ENCODE data around the gene FBXO42. TPM values are rescaled to one million over a fixed set of nuclear protein-coding genes. Genes with fewer than 3 reads are reported as not detected.

The FBXO42 gene
- total and polyA plus RNA-seq, 2 of the 4 experiments (the other 2 are of a cell fraction) = 12.0 to 18.8 TPM

- Histone ChIP-seq H3K27ac (ENCODE audit: insufficient read depth, low read length) (peak overlapping the region; percentile 76), H3K36me3 (ENCODE audit: control insufficient read depth, insufficient read depth, low read length) (no peaks in the 10 kb centered on the region; the same call in none of the 2 replicates), H3K27me3 (ENCODE audit: control insufficient read depth, insufficient read depth, low read length) (no peaks in the 10 kb centered on the region), H2BK5ac (ENCODE audit: low read depth, low read length, poor library complexity, severe bottlenecking) (peak overlapping the region; percentile 77), H4K91ac (ENCODE audit: insufficient read depth, low read depth, low read length) (peak overlapping the region; percentile 65), H3K4me1 (ENCODE audit: control insufficient read depth, insufficient read depth, low read length) (peaks cover 9% of the 10 kb centered on the region), H3K4me2 (ENCODE audit: low read depth, low read length) (peak overlapping the region; percentile 83), H3K79me1 (ENCODE audit: low read depth in 1 of 2, low read length in 2 of 2) (peaks cover 7 to 21% of the 10 kb centered on the region in 2 experiments; a peak in 3 of 4 replicates), H3K4me3 (ENCODE audit: insufficient read depth, low read depth, low read length) (peak overlapping the region; percentile 32), H2AK9ac (replicated peaks; ENCODE audit: low read depth, low read length, poor library complexity) (peak overlapping the region; percentile 92), H3K23ac (ENCODE audit: low read depth, low read length) (peak overlapping the region; percentile 92), H4K8ac (ENCODE audit: low read depth in 2 of 2, low read length in 2 of 2) (peak overlapping the region; percentile 96), H2AK5ac (ENCODE audit: low read depth, low read length) (peak overlapping the region; percentile 86), H3K9ac (ENCODE audit: low read depth, low read length) (peak overlapping the region; percentile 80), H2BK120ac (ENCODE audit: low read depth, low read length) (0 out of 2 replicates have a peak overlapping the region, but pooled peaks have one; percentile 21), H3K9me1 (ENCODE audit: insufficient read depth, low read length) (peaks cover 6% of the 10 kb centered on the region; the same call in 1 of the 2 replicates), H4K5ac (ENCODE audit: low read depth, low read length) (peak overlapping the region; percentile 79), H2BK20ac (ENCODE audit: low read depth, low read length) (no peak overlapping the region), H3K9me3 (ENCODE audit: control insufficient read depth, insufficient read depth, low read length) (no peaks in the 10 kb centered on the region), H3K14ac (replicated peaks; ENCODE audit: low read depth, low read length) (peak overlapping the region; percentile 80), H2BK15ac (ENCODE audit: low read depth, low read length) (no peak overlapping the region), H4K20me1 (ENCODE audit: insufficient read depth, low read length) (no peaks in the 10 kb centered on the region; the same call in 1 of the 2 replicates), H3K18ac (ENCODE audit: low read depth, low read length) (peak overlapping the region; percentile 68), H3K4ac (ENCODE audit: low read depth, low read length) (peak overlapping the region; percentile 84), H2AFZ (replicated peaks; ENCODE audit: low read length, poor library complexity) (peak overlapping the region; percentile 83), H3K56ac (ENCODE audit: extremely low read depth, insufficient read depth, low read length) (peak overlapping the region; percentile 91)
- dilution Hi-C loops (cut with HindIII; ENCODE audit: low sequenced_read_pairs, unreplicated experiment) = no loop called here
- in situ Hi-C loops (cut with MboI; ENCODE audit: low sequenced_read_pairs) = no loop called here
- ATAC-seq (ENCODE audit: low read depth) (peak; percentile 97), DNase-seq (peak; percentile 98)
- intact Hi-C loops (cut with micrococcal nuclease) = loop anchor here (5.0 kb wide), 2 partner anchors 36 to 161 kb away; partner anchors contain the start of gene SZRD1
- 0% methylated on average over 40 of the region's 87 CpGs; no CpG with 5 or more reads in 1 of the 2 experiments for WGBS, 2 experiments (ENCODE audit: extremely low coverage in 2 of 2, insufficient read length in 1 of 2)
- TF ChIP-seq POLR2A (IDR thresholded peaks at IDR 0.05; ENCODE audit: low read depth, low read length) = peak; percentile 89
- no peak for TF ChIP-seq USF2 (IDR thresholded peaks at IDR 0.05; ENCODE audit: low read depth, low read length)
- TF ChIP-seq MXI1 (IDR thresholded peaks at IDR 0.05; ENCODE audit: borderline replicate concordance, low read depth, low read length) = peak; percentile 59; the same call in 1 of the 2 replicates
- TF ChIP-seq CHD1 (IDR thresholded peaks at IDR 0.05; ENCODE audit: low read depth, low read length) = no peak
- no peak for TF ChIP-seq RAD21 (IDR thresholded peaks at IDR 0.05; ENCODE audit: low read length)
- no peak for TF ChIP-seq RFX5 (IDR thresholded peaks at IDR 0.05; ENCODE audit: low read depth, low read length)
- TF ChIP-seq MAZ (IDR thresholded peaks at IDR 0.05; ENCODE audit: borderline replicate concordance, low read depth, low read length) = peak; percentile 64
- 0 out of 2 replicates have a peak, but pooled peaks have one; percentile 0 for TF ChIP-seq CTCF (conservative IDR thresholded peaks at IDR 0.05; ENCODE audit: low read depth, low read length)
- TF ChIP-seq SMC3 (IDR thresholded peaks at IDR 0.05; ENCODE audit: low read depth, low read length) = no peak
- TF ChIP-seq BHLHE40 (IDR thresholded peaks at IDR 0.05; ENCODE audit: low read depth, low read length) = no peak
- no peak for TF ChIP-seq MAFK (IDR thresholded peaks at IDR 0.05; ENCODE audit: low read depth, low read length)
- ChIA-PET POLR2A (ENCODE audit: unreplicated experiment) (interaction anchor here (0.6 to 0.7 kb wide), 3 partner anchors 11 to 411 kb away, joined by 3 read pairs; no protein-coding TSS in a partner anchor), CTCF (interaction anchor here (0.5 kb wide), 1 partner anchor 73 kb away, joined by 3 read pairs; no protein-coding TSS in a partner anchor)
- no TSS peak for BruUV-seq (replicated peaks)
Measured at GRCh38 chr1:16206547-16207317, 145.5 kb downstream of the FBXO42 start.

Measured in IMR-90 (cell line).